NCI-H510A (cell line): ENCODE measurements around the gene CMTM4.
"Not testable (repeated sequence)": the region's sequence is repeated elsewhere in the genome, so short reads cannot be mapped to it uniquely, and the experiment has no call there.

Source experiments
- DNase-seq: peaks from one replicate; lab custom pipeline; 2025; lab: John Stamatoyannopoulos, UW

CMTM4 gene

DNA sequence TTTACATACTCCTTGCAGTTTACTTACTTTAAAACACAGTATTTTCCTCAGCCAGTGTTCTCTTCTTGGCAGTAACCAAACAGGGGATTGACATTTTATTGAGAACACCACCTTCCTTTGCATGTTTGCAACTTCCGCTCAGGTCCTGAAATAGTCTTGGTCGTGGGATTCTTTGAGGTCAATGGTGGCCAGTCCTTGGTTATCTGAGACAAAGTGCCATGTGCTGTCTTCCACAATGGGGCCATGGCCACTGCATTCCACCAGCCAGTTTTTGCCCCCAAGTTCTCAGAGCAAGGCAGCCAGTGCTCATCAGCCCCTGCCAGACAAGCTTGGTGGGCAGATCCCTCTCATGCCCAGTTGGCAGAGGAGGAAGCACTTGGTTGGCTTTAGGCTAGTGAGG, 22.9 kb downstream of the CMTM4 start:
- no peak for DNase-seq

DNA sequence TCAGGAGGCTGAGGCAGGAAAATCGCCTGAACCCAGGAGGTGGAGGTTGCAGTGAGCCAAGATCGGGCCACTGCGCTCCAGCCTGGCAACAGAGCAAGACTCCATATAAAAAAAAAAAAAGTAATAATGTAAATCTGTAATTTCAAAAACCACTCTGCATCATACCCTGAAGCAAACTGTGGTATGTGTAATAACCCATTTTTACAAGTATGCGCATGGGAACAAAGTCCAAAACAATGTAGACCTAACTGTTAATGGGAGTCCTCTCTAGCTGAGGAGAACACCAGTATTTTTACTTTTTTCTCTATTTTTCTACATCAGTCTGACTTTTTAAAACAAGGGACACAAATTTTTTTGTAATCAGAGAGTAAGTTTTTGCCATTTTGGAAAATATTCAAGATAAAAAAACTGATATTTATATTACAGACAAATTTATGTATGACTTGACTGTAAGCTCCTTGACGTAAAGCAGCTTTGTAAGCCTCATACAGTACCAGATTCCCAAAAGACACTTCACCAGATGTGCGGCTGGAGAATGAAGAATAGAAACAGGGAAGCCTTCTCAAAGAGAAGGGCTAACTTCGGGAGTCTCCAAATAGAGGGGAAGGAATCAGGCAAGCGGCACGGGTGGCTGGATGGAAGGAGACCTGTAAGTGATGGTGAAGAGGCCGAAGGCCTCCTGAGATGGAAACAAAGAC, 25.7 kb downstream of the CMTM4 start:
- no peak for DNase-seq

DNA sequence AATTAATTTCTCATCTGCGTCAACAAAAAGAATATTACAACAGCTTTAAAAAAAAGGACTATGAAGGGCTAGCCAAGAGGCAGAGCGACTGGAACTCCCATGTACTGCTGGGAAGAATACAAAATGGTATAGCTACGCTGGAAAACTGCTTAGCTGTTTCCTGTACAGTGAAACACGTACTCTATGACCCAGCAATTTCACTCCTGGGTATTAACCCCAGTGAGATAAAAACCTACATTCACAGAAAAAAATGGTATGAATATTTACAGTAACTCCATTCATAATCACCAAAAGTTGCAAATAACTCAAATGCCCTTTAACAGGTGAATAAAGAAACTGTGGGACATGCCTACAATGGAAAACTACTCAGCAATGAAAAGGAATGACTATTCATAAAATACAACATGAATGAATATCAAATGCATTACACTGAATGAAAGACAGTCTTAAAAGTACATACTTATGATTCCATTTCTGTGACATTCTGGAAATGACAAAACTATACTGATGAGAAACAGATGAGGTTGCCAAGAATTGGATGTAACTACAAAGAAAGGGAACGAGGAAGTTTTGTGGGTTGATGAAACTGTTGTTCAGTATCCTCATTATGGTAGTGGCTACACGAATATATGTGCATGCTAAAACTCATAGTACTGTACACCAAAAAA, 27.6 kb downstream of the CMTM4 start:
- no peak for DNase-seq

DNA sequence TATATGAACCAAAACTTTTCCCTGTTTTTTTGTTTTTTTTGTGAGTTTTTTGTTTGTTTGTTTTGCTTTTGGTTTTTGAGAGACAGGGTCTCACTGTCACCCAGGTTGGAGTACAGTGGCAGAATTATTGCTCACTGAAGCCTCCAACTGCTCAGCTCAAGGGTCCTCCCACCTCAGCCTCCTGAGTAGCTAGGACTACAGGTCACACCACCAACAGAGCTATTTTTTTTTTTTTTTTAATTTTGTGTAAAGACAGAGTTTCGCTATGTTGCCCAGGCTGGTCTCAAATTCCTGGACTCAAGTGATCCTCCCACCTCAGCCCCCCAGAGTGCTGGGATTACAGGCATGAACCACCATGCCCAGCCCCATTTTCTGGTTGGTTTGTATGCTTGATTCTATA, 28.6 kb downstream of the CMTM4 start:
- no peak for DNase-seq

DNA sequence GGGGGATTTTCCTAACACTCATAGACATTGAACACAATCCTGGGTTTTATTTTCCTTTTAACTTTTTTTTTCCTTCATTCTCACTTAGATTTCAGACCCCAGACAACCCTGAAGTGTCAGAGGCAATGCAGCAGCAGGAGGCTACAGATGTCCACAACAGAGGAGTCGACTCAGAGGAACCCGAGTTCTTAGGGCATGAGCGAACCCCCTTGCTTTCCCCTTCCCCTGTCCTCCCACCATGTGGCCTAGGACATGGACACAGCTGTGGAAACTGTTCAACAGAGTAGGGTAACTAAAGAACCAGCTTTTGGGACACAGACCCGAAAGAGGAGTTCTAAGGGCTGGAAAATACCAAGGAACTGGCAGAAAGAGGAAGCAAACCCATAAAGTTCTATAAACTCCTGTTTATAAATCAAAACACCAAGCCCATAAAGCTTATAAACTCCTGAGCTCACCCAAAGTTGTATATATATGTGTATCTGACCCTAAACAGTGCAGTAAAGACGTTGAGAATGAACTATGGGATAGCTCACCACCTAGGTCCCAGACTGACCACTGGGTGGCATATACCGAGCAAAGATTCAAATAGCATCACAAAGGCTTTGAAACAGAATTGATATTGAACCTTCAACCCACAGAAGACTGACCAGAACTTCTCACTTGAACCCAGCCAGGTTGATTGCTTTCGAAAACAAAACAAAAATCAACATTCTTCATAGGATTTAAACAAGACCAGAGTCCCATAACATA, 33.9 kb downstream of the CMTM4 start:
- no peak for DNase-seq

DNA sequence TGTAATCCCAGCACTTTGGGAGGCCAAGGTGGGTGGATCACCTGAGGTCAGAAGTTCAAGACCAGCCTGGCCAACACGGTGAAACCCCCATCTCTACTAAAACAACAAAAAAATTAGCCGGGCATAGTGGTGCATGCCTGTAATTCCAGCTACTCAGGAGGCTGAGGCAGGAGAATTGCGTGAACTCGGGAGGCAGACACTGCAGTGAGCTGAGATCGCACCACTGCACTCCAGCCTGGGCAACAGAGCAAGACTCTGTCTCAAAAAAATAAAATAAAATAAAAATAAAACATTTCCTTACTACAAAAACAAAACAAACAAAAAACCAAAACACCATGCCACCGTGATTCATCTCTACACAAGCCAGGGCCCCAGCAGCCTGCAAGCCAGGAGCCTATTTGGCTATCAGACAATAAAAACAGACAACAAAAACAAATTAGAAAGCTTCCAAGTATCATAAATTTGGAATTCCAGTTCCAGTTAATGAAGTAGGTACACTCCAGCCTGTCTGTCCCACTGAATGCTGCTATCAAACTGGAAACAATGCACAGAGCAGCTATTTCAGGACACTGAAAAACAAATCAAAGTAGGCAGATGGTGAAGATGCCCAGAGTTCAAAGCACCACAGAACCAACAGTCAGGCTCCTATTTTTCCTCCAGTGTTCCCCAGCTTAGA, 34.7 kb downstream of the CMTM4 start:
- not testable (repeated sequence) for DNase-seq

DNA sequence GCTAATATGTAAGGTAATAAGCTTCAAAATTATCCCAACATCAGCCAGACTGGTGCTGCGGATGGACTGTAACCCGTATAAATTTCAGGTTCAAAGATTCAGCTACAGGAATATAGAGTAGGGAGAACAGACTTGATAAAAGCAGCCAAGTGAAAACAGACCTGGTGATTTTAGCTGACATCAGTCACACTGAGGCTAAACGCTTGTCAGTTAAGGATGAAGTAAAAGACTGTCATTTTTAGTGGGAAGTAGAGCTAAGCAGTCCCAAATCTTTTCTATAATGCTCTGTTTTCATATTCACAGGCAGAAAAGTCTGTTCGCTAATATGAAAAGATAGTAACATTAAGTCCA, 35.4 kb downstream of the CMTM4 start:
- no peak for DNase-seq

DNA sequence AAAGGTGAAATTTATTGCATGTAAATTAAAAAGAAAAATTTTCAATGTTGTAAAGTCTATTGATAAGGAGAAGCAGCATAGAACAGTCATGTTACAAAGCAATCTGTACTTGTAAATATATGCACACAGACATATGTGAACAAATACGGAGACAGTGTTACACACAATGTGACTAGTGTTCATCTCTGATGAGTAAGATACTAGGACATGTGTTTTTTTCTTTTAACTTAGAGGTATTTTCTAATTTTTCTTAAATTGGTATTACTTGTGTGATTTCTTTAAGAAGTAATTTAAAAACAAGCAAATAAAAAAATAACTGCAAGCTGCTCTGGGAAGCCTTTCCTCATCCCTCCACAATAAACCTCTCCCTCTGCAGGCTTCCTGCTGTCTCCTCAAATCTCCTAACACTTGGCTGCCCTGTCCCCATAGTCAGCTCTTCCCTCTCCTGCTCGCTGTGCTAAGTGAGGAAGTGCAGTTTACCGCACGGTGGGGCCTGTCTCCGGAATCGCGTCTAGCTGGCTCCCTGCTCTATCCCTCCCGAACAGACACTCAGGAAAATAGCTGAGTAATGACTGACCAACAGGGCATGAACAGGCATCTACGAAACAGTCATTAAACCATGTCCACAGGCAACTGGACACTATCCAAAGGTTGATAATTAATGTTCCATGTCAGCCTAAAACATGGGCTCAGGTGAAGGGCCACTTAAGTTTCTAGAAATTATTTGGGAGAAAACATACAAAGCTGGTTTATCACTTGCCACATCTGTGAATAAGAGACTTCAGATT, 35.9 kb downstream of the CMTM4 start:
- DNase-seq: peak; percentile 15

DNA sequence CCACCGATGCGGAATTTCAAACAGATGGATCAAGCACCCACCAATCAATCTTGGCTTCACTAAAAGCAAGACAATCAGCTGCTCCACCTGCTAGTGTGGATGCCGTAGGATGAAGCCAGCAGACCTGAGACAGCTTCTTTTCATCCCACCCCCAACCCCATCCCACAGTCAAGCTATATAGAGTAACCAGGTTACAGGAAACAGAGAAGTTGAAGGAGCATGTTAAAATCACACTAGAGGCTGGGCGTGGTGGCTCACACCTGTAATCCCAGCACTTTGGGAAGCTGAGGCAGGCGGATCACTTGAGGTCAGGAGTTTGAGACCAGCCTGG, 37.7 kb downstream of the CMTM4 start:
- DNase-seq: no peak

DNA sequence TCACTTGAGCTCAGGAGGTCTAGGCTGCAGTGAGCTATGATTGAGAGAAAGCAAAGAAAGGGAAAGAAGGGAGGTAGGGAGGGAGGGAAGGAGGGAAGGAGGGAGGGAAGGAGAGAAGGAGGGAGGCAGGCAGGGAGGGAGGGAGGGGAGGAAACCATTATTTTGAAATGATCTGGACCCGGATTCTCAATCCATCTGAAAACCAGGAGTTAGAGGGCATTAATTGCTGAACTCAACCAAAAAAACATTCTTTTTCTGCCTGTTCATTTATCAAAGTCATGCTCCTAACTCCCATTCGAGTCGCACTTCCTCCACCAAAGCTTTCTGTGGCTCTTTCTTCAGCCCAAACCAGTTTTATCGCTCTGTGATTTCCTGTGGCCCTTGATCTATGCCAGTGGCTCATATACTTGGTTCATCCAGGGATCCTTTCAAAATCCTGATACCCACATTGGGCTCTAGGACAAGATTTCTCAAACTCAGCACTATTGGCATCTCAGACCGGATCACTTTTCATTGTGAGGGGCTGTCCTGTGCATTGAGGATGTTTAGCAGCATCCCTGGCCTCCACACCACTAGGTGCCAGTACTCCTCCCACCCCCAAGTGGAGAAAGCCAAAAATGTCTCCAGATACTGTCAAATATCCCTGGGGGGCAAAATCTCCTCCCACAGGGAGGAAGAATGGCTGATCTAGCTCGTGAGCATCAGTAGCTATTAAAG, 38.2 kb downstream of the CMTM4 start:
- DNase-seq: no peak

DNA sequence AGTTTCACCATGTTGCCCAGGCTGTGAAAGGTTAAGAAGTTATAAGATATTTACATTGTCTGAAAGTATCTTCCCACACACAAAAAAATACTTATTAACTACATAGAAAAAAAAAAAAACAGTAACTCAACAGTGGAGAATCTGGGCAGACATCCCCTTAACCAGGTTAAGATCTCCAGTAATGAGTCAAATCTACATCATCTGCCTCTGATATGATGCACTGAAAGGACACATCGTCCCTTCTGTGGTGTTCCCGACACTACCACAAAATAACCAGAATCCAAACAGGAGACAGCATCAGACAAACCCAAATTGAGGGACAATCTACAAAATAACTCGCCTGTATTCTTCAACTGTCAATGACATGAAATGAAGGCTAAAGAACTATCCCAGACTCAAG, 40.0 kb downstream of the CMTM4 start:
- no peak for DNase-seq

DNA sequence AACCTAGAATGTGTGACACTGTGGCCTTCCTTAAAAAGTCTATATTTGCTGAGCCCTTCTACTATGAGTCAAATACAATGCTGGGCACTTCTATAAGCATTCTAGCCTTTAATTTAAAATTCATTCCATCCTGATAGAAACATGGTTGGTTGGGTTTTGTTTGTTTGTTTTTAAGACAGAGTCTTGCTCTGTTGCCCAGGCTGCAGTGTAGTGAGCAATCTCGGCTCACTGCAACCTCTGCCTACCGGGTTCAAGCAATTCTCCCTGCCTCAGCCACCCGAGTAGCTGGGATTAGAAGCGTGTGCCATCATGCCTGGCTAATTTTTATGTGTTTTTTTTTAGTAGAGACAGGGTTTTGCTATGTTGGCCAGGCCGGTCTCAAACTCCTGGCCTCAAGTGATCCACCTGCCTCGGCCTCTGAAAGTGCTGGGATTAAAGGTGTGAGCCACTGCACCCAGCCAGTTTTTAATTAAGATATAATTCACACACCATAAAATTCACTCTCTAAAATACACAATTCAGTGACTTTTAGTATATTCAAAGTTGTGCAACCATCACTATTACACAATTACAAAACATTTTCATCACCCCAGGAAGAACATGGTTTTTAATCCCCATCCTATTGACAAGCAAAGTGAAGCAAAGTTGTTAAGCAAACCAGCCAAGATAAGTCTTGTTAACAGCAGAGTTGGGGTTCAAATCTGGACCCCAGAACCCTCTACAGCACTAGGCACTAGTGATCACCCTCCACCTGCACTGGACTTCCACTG, 42.8 kb downstream of the CMTM4 start:
- no peak for DNase-seq

DNA sequence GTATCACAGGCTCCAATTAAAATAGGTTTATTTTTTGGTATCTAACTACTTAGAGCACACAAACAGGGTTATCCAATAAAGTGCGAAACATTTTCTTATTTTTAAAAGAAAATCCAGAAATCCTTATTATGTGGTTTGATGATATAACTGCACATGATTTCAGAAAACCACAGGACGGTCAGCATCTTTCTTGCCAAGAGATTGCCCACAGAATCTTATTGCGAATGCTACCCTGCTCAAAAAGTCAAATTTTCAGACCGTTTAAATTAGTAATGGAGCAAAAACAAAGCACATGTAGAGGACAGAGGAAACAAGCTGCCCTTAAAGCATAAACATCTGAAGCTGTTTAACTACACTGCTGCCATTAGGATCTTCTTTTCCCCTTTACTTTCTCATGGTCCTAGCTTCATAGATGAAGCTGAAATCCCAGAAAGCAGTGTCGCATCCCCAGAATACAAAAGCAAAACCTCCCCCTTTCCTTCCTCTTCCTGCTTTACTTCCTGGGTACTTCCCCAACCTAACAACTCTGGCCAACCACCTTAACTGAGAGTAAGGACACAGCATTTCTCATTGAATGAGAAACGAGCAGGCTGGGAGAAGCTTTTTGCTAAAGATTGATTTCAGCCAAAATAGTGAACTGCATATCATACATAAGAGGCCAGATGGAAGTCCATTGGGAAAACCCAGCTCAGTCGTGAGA, 43.7 kb downstream of the CMTM4 start:
- DNase-seq: no peak

DNA sequence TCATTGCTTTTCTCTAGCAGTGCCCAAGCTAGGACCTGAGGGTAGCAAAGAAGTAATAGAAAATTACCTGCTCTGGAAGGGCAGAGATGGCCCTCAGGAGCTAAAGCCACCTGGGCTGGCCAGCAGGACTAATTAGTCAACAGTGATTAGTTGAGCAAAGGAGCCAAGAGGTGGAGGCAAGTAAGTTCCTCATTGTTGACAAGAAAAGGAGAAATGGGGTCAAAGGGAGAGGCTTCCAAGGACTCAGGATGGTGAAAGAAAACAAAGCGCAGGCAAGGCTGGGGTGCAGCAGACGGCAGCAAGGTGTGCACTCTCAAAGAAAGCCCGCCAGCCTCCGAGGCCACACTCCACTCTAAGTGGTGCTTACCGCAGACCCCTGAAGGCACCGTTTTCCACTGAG, 44.6 kb downstream of the CMTM4 start:
- no peak for DNase-seq

DNA sequence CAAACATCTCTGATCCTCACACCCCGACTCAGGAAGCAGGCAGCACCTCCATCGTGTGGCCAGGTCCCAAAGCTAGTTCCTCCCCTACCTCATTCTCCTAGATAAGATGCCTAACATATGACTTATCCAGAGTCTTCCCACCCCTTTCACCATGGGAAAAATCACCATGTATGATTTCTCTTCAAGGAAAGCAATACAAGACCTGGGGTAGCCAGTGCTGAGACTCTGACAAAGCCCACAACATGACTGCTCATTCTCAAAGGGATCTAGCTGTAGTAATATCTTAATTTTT, 45.1 kb downstream of the CMTM4 start:
- no peak for DNase-seq

DNA sequence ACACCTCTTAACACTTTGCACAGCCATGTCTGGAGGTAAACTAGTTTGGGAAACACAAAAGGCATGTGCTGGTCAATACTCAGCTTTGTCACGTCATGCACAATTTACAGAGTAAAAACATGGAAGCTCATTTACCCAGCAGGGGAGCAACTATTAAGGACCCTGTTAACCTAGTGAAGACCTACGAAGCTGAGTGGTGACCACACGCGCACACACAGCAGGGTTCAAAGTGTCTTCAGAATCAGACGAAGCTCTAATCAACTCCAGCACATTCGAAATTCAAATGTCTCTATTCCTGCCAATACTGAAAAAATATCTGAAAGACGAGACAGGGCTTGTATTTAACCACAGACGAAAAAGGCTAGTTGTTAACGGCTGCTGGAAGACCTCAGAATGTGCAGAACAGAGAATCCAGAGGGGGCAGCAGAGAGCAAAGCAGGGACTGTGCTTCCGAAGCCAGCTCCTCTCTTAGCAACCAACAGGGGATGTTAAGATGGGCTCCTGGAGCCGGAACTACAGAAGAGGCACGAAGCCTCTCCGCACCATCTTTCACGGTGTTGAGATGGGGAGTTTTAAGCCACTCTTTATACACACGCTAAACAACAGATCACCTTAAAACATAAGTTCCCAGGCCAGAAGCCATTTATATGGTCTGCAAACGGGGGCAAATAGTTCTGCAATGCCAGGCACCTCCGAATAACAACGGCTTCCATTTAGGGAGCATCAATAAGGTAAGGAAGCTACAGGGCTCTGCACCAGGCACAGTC, 45.7 kb downstream of the CMTM4 start:
- DNase-seq: peak; percentile 60

DNA sequence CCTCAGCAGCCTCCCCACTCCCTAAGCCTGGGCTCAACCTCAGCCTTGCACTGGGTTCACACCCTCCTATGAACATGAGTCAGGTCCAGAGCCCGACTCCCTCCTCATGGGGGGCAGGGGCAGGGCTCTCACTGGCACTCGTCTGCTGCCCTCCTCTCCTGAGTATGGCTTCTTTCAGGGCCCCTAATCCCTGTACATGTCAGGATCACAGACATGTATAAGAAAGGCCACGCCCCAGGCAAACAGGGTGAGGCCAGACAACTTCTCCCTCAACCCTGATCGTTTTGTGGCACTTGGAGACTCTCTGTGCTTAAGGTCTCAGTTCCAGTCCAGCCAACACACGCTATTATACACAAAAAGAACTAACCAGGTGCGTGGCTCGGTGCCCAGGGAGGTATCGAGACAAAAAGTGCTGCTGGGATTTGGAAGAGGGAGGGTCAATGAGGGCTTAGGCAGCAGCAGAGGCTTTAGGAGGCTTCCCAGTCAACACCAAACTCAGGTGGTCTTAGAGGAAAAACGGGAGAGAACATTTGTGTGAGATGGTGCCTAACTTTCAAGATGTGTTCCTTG, 46.8 kb downstream of the CMTM4 start:
- no peak for DNase-seq

DNA sequence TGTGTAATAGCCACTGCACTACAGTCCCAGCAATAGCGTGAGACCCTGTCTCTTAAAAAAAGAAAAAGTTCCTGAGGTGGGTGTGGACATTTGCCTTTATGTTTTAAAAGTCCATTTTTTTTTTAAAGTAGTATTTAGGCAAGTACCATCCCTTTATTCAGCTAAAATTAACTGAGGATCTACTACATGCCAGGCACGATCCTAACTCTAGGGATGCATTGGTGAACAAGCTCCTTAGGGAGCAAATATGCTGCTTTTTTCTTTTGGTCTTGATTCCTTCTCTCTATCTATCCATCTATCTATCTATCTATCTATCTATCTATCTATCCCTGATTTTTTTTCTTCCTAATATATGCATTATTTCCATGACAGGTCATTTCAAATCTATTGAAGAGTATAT, 47.4 kb downstream of the CMTM4 start:
- no peak for DNase-seq

DNA sequence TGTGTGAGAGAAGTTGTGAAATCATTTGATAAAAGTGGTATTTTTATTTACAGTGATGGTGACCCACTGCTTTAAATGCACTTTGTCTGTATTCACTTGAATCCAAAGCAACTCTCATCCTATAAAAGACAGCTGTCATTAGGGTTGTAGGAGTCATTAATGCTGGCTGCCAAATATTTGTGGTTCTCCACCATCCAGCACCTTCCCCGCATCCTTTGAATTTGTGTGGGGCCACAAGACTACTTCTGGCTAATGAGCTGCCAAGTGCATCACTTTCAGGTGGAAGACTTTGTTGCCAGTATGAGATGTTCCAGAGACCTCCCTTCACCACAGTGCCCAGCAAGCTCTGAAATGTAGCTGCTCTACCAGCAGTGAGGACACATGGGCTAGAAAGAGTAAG, 48.7 kb downstream of the CMTM4 start:
- no peak for DNase-seq
